HCT116 (cell line): ENCODE results near the gene CNNM4.

Experiments
- POLR2AphosphoS5 ChIP-seq: IDR thresholded peaks from 2 replicates; pipeline ENCODE4 v1.6.1; 2011; ENCODE audit warnings: mild to moderate bottlenecking, low read depth, low read length, moderate library complexity
- REST ChIP-seq: IDR thresholded peaks from 2 replicates; pipeline ENCODE4 v1.6.1; 2012; ENCODE audit warnings: low read depth
- TF ChIP-seq, protein P1 (sequence below), 3 experiments: fragments of 200-600 bp in 1 of 3; sonication (generic) in 1 of 3; IDR thresholded peaks in 2 of 3; conservative IDR thresholded peaks in 1 of 3; 2 replicates each; pipeline ENCODE4 v1.5.1; 2012 to 2017; ENCODE audit warnings: low read depth in 2 of 3, low read length in 2 of 3, antibody characterized with exemption in 1 of 3, borderline replicate concordance in 1 of 3, control low read depth in 1 of 3, mild to moderate bottlenecking in 1 of 3, mixed read lengths in 1 of 3, mixed run types in 1 of 3, moderate library complexity in 1 of 3; ENCODE audit not compliant: insufficient read depth in 1 of 3

GRCh38 chr2:96813656-96814055 lies 53.0 kb downstream of the CNNM4 start:
- TF ChIP-seq POLR2AphosphoS5 (no peak), REST (no peak)
- TF ChIP-seq, protein P1, sequence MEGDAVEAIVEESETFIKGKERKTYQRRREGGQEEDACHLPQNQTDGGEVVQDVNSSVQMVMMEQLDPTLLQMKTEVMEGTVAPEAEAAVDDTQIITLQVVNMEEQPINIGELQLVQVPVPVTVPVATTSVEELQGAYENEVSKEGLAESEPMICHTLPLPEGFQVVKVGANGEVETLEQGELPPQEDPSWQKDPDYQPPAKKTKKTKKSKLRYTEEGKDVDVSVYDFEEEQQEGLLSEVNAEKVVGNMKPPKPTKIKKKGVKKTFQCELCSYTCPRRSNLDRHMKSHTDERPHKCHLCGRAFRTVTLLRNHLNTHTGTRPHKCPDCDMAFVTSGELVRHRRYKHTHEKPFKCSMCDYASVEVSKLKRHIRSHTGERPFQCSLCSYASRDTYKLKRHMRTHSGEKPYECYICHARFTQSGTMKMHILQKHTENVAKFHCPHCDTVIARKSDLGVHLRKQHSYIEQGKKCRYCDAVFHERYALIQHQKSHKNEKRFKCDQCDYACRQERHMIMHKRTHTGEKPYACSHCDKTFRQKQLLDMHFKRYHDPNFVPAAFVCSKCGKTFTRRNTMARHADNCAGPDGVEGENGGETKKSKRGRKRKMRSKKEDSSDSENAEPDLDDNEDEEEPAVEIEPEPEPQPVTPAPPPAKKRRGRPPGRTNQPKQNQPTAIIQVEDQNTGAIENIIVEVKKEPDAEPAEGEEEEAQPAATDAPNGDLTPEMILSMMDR (IDR thresholded peaks at IDR 0.05 in 2 of 3, conservative IDR thresholded peaks at IDR 0.05 in 1 of 3; ENCODE audit: borderline replicate concordance in 1 of 3, insufficient read depth in 1 of 3, low read depth in 2 of 3, low read length in 2 of 3) = no peak
